Mucosa of descending colon (tissue), 3 donors: Measurements from ENCODE around the gene CHST11. TPM values are rescaled to one million over a fixed set of nuclear protein-coding genes. Genes with fewer than 3 reads are reported as not detected.

Experiments
- ATAC-seq: fragments of 200-7000 bp; cut with Tn5 transposase; one replicate; pipeline ENCODE4 v1.9.1; 2020; ENCODE audit warnings: mild to moderate bottlenecking, moderate library complexity
- DNase-seq, 3 donors: peaks; one replicate each; pipeline ENCODE4 v3.0.0-alpha.2; 2020
- H3K36me3 ChIP-seq: fragments of 200-600 bp; one replicate; pipeline ENCODE4 v1.8.0; 2021; ENCODE audit warnings: low read depth, mild to moderate bottlenecking
- H3K4me1 ChIP-seq: fragments of 200-600 bp; one replicate; pipeline ENCODE4 v1.8.0; 2021; ENCODE audit warnings: low read depth, mild to moderate bottlenecking
- H3K4me3 ChIP-seq: fragments of 200-600 bp; one replicate; pipeline ENCODE4 v1.8.0; 2021; ENCODE audit warnings: mild to moderate bottlenecking
- H3K9me3 ChIP-seq: fragments of 200-600 bp; one replicate; pipeline ENCODE4 v1.8.0; 2021; ENCODE audit warnings: mild to moderate bottlenecking
- intact Hi-C, 2 donors: fragments of 100-400 bp; cut with DNase I in 1 of 2; cut with micrococcal nuclease in 1 of 2; formaldehyde crosslinking; loops; one replicate each; pipeline versions ENCODE4 v1.11.0 to v1.11.1; 2022; cut with DNase I, micrococcal nuclease
- total RNA-seq, 3 donors: library from RNA; stranded (reverse); fragmentation: NEBNext Ultra II Directional in 2 of 3; extraction: Animal tissue kit (Norgen Biotek cat#: 25700) in 2 of 3; gene quantifications; one replicate each; pipeline versions ENCODE4 v1.2.1 to v1.2.4, GENCODE V29; 2021 to 2023
- TF ChIP-seq, protein P1 (sequence below): fragments of 200-600 bp; IDR thresholded peaks from one replicate; pipeline ENCODE4 v1.8.0; 2022; ENCODE audit warnings: antibody characterized with exemption, mild to moderate bottlenecking
- donor health status: DM: no; HTN: no; CAD: no; lungs with moderate emphysema.
- donor health status: DM: no; HTN: no; CAD: no.
- donor health status: DM: no; HTN: yes; CAD: no.

The CHST11 gene
- total RNA-seq, 3 donors from 2014 or later: 3.3 to 15.2 (median 6.6) TPM

DNA sequence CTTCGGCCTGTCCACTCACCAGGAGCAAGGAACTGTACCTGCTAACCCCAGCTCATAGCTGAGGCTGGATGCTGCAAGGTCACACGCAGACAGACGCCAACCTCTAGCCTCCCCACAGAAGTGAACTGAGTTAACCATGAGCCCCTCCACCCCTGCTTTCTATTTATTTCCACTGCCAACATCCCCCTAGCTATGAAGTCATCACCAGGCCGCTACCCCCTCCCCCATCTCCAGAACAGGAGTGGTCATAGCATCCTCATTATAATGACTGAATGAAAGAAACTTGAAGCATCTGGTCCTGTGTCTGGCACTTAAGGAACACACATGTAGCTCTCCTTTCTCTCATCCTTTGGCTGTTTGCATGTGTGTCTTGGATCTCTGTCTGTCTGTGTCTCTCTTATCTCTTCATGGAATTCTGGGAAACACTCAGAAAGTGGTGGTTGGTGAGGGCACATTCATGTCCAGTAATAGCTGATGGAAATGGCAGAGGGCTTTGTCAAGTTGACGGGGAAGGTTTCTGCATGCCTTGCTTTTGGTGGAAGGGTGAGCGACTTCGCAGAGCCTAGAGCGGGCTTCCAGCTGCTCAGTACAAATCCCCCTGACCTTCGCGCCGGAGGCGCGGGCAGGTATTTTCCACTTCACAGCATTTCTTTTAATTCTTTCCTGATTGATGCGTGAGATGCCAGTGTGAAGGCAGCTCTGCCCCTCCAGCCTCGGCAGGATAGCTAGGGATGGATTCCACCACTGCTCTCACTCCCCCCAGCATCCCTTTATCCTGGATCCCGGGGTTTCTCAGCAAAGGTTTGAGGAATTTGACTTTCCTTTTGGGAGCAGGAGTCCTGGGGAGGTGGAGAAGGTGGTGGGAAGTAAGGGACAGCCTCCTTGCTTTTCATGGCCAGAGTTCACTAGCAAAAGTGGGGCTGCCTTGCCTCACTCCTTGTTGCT lies 198.2 kb downstream of the CHST11 start:
- Histone ChIP-seq H3K9me3 (no peaks in the 10 kb centered on the region), H3K36me3 (no peaks in the 10 kb centered on the region), H3K4me1 (no peaks in the 10 kb centered on the region), H3K4me3 (no peak overlapping the region)
- TF ChIP-seq, protein P1, sequence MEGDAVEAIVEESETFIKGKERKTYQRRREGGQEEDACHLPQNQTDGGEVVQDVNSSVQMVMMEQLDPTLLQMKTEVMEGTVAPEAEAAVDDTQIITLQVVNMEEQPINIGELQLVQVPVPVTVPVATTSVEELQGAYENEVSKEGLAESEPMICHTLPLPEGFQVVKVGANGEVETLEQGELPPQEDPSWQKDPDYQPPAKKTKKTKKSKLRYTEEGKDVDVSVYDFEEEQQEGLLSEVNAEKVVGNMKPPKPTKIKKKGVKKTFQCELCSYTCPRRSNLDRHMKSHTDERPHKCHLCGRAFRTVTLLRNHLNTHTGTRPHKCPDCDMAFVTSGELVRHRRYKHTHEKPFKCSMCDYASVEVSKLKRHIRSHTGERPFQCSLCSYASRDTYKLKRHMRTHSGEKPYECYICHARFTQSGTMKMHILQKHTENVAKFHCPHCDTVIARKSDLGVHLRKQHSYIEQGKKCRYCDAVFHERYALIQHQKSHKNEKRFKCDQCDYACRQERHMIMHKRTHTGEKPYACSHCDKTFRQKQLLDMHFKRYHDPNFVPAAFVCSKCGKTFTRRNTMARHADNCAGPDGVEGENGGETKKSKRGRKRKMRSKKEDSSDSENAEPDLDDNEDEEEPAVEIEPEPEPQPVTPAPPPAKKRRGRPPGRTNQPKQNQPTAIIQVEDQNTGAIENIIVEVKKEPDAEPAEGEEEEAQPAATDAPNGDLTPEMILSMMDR: no peak
- intact Hi-C loops: no loop called here
- DNase-seq (no peak), ATAC-seq (no peak)

DNA sequence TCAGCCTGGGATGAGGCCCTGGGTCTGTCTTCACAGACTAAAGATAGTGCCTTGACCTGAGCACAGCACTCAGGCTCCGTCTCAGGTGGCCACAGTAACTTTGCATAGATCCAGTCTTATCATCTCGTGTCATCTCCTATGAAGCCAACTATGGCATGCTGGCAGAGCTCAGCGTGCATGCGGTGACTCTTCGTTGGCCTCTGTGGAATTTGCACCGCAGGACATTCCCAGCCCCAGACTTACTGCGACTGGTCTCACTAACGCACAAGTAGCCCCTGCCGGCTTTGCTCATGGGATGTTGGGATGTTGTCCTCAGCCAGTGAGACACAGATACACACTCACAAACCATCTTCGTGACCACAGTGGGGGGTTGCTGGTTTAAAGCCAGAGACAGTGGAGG lies 199.6 kb downstream of the CHST11 start:
- no peak for DNase-seq
- no peaks in the 10 kb centered on the region for H3K9me3 ChIP-seq
- no peaks in the 10 kb centered on the region for H3K36me3 ChIP-seq
- no peak overlapping the region for H3K4me3 ChIP-seq
- intact Hi-C loops: no loop called here
- TF ChIP-seq, protein P1: no peak
- ATAC-seq: no peak
- no peaks in the 10 kb centered on the region for H3K4me1 ChIP-seq

DNA sequence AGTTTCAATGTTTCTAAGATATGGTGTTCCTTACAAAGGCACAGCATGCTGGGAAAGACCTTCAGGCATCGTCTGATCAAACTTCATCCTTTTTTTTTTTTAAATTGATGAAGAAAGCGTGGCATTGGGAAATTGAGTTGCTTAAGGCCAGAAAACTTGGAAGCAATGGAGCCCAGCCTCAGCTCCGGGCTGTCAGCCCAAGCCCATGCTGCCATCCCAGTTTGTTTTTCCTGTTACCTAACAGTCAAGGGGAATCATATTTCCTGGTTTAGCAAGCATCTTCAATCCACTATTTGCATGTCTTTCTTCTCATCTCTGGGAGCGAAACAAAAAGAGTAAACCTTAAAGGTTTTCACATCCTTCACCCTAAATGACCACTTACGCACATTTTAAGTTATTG lies 200.2 kb downstream of the CHST11 start:
- no peaks in the 10 kb centered on the region for H3K4me1 ChIP-seq
- DNase-seq: no peak
- H3K36me3 ChIP-seq: no peaks in the 10 kb centered on the region
- no peak for ATAC-seq
- no peak overlapping the region for H3K4me3 ChIP-seq
- intact Hi-C loops: no loop called here
- TF ChIP-seq, protein P1: no peak
- no peaks in the 10 kb centered on the region for H3K9me3 ChIP-seq

DNA sequence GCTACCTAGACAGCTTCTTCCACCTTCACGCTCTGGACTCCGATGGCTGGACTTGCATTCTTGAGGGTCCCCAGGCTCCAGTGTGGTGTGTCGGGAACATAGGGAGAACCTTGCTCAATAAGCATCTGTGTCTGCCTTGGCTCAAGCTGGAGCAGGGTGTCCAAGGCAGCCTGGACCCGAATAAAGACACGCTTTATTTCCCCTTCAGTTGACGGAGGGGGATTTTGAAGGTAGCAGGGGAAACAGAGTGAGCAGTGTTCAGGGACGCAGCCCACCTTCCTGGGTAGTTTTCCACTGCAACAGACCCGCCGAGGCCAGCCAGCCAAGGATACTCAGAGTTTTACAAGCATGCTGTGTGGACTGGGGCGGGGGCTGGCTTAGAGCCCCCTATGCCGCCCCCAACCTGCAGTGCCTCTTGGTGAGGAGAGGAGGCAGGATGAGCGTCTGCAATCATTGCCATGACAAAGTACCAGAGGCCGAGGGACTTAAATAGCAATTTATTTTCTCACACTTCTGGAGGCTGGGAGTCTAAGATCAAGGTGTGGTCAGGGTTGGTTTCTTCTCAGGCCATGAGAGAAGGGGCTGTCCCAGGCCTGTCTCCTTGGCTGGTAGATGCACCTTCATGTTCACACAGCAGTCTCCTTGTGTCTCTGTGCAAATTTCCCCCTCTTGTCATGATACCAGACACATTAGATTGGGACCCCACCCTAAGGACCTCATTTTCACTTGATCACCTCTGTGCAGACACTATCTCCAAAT lies 201.2 kb downstream of the CHST11 start:
- DNase-seq: no peak
- Histone ChIP-seq H3K9me3 (no peaks in the 10 kb centered on the region), H3K4me3 (no peak overlapping the region), H3K4me1 (no peaks in the 10 kb centered on the region), H3K36me3 (no peaks in the 10 kb centered on the region)
- TF ChIP-seq, protein P1: no peak
- ATAC-seq: no peak
- intact Hi-C loops: no loop called here

DNA sequence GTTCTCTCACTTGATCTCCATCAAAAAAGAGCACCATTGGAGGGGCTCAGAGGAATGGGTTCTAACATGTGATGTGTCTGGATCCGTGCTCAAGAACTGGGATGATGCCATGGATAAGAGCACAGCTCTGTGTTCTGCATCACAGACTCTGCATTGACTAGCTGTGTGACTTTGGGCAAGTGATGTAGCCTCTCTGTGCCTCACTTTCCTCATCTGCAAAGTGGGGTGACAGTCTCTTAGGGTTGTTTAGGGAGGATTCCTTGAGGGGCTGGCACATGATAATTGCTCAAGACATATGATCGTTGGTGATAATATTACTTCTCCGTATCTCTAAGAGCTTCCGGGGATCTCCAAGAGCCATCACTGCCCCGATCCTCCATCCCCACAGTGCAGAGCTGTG lies 202.3 kb downstream of the CHST11 start:
- Histone ChIP-seq H3K4me1 (no peaks in the 10 kb centered on the region), H3K4me3 (no peak overlapping the region), H3K36me3 (no peaks in the 10 kb centered on the region), H3K9me3 (no peaks in the 10 kb centered on the region)
- DNase-seq (no peak), ATAC-seq (no peak)
- TF ChIP-seq, protein P1: no peak
- intact Hi-C loops: no loop called here
